DMS53 (cell line): ENCODE results near the gene AAK1.

Experiments
- DNase-seq: peaks from one replicate; lab custom pipeline; 2025; lab: John Stamatoyannopoulos, UW

The AAK1 gene

DNA sequence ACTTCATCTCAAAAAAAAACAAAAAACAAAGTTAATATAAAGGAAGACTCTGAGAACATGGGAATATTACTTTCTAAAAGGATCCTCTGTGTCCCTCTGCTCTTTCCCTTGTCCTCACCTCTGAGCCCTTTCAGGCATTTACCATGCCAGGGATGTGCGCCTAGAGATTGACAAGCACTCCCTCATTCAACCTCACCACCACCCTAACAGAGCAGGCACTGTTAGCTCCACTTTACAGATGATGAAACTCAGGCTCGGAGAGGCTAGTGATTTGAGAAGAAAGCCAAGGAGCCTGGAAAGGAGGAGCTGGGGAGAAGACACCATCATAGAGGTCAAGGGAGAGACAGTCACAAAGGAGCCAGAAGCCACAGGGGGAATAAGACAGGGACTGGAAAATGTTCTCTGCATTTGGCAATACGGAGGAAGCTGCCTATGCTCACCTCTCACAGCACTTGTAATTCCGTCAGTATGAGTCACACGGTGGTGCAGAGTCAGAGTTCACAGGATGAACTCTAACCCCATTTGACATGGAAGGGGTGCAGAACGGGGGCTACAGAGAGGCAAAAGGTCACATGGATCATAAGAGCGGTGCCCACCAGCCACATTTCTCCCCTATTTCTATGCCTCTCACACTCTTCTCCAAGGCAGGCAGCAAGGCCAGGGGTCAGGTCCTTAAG lies 104.5 kb downstream of the AAK1 start:
- no peak for DNase-seq

DNA sequence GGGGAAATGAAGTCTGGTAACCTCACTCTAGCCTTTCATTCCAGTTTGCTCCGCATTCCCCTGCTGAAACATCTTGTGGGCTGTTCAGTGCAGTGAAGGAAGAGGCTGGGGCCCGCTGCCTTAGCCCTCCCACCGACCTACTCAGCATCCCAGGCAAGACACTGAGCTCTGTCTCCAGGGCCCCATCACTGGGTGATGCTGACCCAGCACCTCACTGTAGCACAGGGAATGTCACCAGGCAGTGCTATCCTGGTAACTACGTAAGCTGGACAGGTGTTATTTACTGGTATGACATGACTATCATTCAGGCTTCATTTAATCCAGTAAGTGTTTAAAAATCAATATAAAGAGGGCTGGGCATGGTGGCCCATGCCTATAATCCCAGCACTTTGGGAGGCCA lies 105.3 kb downstream of the AAK1 start:
- no peak for DNase-seq

DNA sequence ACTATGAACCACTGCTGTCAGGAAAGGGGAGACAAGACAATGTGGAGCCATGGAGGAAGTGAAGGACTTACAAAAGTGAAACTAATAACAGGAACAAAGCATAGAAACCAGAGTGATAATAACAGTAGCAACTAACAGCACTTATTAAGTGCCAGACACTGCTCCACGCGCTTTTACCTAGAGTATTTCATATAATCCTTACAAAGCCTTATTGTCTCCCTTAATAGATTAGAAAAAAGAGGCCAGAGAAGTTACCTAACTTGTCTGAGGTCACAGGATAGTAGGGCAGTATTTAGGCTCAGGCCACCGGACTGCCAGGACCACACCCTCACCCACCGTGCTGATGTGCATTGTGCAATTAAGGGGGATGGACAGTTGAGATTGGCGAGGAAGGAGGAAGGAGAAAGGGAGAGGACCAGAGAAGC lies 107.7 kb downstream of the AAK1 start:
- no peak for DNase-seq

DNA sequence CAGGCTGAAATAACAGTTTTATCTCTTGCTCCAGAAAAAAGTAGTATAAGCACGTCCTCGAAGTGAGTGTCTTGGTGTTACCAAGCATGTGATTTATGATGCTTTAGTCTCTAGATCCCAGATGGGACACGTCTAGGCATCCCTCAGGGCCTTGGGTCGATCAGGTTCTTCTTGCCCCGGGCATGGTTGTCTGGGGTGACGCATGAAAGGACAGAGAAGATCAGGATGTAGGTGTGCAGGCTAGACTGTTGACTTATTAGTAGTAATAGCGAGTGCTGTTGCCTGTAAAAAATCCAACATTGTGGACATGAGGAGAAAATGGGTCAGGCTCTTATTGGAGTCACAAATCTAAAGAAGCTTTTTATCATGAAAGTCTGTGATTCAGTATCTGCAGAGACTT lies 112.4 kb downstream of the AAK1 start:
- no peak for DNase-seq

DNA sequence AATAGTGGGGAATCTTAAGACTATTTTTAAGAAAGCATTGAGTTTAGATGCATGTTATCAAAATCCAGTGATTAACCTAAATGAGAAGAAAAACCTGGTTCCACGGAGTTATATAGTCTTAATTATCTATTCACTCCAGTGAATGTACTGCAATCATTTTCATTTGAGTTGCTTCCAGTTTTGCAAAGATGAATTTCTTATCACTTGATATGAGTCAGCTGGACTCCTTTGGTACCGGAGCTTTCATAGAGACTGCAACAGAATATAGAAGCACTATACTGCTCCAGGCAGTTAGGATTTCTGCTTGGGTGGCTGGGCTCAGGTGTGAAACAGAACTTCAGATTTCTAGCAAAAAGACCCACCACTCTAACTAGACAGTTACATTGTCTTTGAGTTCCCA lies 114.1 kb downstream of the AAK1 start:
- no peak for DNase-seq

DNA sequence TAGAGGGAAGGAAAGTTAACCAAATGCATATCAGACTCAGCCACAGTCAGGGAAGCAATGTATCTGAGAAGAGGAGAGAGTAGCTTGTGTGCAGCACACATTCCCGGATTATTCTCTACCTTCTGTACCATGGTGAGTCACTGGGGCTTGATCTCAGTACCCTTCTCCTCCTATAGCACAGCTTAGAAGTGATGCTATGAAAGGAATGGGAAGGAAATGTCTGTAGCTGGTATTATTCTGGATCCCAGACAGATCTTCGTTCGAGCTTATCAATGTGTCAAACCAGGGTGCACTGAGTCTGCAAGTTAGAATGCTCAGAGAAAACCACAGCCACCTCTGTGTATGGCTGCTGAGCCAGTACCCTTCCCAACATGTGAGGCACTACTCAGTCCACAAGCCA lies 118.3 kb downstream of the AAK1 start:
- no peak for DNase-seq

DNA sequence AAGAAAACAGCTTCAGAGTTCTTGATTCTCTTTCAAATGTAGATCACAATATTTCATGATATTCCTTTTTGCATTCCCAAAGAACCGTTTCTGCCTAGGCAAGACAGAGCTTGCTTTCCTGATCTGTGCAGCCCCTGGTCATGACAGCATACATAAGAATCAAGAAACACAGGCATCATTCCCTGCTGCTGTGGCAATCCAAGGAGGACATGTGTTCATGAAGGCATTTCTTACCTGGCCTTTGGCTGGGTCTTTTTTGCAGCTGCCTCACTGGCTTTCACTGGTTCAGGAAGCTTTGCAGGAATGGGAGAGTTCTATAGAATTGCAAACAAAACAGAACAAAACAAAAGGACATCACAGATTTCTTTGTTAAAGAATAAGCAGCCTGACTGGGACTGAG lies 118.7 kb downstream of the AAK1 start:
- no peak for DNase-seq

DNA sequence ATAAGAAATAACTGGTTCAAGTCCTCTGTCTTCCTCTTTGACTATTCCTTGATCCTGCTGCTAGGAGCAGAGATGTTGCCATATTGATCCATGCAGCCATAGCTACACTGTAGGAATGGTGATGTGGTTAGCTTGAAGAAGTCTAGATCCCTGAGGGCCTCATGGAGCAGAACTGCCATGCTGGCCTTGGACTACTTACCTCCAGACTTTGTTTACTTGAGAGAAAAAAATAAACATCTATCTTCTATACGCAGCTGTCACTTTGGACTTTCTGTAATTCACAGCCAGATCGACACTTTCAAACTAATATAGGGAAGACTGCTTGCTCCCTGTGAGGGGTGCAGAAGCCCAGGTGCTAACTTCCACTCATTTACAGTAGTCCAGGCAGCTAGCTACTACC lies 121.8 kb downstream of the AAK1 start:
- no peak for DNase-seq

DNA sequence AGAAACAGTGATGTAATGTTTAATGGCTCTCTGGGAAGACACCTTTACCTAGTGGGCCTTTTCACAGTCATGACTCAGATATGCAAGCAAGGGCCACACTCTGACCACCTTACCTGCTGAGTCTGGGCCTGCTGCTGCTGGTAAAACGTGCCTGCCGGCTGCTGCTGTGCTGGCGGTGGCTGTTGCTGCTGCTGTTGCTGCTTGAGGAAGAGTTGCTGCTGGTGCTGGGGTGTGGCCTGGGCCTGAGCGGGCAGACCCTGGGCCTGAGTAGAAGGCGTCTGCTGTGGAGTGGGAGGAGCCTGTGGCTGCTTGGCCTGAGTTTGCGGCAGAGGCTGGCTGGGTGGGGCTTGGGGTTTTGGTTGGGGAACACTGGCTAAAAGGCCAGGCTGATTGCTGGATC lies 124.7 kb downstream of the AAK1 start:
- no peak for DNase-seq

DNA sequence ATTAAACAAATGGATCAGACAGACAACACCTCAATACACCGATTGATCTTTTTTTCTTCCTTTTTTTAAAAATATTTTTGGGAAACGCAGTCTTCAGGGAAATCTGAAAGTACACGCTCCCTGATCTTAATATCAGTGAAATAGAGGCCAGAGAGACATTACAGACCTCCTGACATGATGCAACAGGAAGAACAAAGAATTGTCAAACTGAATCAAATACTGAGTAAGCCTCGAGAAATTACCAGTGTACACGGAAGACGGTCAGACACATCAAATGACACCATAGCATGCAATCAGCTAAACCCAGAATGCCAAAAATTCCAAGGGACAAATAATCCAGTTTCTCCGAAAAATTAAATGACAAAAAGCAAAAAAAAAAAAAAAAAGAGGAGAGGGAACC lies 126.1 kb downstream of the AAK1 start:
- no peak for DNase-seq

DNA sequence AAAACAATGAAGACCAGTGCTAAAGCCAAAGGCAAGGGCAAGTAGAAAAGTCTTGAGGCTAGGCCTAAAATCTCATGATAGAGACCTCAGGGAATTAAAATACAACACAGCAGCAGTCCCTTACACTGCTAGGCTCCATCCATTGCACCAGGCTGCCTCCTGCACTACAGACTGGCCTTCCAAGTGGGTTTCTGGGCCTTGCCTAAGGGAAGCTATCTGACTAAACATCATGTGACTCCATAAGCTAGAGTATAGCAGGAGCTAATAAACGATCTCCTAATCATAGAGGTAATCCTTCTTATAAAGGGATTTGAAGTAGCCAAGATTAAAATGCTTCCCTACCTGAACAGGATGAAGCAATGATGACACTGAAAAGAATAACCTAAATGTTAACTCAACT lies 128.7 kb downstream of the AAK1 start:
- no peak for DNase-seq

DNA sequence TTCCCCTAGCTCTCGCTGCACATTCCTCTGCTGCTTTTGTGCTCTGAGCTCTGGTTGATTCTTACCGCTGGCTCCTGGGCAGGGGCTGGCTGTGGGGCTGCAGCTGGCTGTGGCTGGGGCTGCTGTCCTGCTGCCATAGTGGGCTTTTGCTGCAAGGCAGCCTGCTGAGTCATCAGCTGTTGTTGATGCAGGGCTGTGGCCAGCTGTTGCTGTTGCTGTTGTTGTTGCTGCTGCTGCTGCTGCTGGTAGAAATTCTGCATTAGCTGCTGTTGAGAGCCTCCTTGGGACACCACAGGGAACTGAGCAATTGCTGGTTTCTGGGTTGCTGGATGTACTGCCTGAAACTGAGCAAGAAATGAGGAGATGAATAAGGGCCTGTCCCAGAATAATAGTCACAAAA lies 129.1 kb downstream of the AAK1 start:
- peak; percentile 35 for DNase-seq

DNA sequence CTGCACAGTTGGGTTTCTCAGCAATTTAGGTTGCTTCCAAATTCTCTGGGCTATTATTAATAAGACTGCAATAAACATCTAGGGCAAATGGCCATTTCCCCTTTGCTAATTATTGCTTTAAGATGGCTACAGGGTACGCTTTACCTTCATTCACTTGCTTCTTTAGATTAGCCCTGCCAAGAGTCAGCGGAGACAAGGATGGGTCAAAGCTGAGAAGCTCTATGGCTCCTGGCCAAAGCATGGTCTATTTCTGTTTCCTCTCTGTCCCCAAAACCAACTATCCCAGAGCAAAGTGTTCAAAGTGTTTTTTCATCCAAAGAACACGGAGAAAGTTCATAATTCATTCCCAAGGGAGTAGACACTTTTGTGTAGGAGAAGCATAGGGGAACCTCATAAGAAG lies 131.1 kb downstream of the AAK1 start:
- no peak for DNase-seq

DNA sequence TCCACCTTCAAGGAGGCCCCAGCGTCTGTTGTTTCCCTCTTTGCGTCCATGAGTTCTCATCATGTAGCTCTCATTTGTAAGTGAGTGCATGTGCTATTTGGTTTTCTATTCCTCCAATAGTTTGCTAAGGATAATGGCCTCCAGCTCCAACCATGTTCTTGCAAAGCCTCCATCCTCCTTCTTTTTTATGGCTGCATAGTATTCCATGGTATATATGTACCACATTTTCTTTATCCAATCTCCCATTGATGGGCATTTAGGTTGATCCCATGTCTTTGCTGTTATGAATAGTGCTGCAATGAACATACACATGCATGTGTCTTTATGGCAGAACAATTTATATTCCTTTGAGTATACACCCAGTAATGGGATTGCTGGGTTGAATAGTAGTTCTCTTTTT lies 133.3 kb downstream of the AAK1 start:
- DNase-seq, result no peak

DNA sequence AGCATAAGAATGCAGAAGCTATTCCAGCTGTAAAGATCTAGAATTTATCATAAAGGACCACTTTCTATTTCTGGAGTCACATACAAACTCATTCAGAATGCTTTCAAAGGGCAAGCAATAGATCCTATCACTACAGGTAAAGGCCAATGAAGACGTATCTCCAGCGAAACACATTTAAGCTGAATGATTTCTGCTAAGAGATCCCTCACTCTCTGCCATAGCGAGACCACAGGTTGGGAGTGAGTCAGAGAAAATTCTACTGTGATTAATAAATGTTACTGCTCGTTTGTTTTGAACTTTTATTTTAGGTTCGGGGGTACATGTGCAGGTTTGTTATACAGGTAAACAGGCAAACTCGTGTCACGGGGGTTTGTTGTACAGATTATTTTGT lies 133.8 kb downstream of the AAK1 start:
- DNase-seq, result no peak

DNA sequence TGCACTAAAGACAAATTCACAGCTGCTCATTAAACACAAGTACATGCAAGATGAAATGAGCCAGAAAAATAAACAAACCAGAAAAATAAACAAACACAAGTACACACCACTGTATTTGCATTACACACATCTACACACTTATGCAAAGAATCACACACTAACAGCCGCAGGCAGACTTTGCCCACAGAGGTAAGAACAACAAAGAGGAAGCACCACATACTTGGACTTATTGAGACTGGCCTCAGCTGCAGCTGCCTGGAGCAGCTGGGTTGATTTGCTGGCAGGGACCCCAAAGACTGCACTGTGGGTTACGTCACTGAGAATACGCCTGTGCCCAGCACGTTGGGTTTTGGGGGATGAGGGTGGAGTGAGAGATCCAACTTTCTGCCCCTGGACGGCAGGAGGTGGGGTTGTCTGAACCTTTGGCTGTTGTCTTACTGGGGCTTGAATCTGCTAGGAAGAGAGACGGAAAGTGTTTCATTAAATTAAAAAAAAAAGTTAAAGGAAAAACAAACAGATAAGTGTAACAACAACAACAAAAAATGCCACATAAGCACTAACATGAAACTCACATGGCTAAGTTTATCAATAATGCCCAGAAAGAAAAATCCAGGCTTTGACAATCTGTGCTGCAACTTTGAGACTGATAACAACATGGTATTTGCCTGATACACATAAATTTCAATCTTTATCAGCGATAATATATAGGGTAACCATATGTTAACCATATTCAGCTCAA lies 134.4 kb downstream of the AAK1 start:
- DNase-seq, result peak; percentile 82

DNA sequence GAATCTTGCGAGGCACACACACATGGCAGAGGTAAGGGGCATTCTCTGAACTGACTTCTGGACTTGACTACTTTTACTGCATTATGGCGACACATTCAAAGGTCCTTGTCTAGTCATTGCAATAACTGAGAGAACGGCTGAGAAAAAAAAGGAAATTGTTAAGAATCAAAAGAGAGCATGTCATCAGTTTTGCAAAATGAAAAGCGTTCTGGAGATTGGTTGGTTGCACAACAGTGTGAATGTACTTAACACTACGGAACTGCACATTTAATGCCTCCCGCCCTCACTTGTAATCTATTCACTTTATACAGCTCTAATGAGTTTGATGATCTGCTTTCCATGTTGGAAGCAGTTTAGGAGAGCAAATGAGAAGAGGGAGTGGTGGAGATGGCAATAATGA lies 137.8 kb downstream of the AAK1 start:
- DNase-seq, result no peak

DNA sequence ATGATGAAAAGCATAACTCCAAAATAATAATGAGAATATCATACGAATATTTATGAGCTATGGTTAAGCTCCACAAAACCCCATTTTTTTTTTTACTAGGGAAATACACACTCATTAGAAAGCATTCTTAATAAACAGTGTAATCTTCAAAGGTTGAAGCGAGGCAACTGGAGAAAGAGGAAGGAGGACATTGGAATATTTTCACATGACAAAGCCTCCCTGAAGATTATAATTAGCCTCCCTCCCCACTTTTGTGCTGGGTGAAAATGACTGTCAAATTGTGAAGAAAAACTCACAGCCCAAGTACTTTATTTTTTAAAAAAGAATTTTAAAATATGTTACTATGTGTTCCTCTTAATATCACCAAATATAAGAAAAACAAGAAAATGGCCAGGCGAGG lies 142.2 kb downstream of the AAK1 start:
- no peak for DNase-seq

DNA sequence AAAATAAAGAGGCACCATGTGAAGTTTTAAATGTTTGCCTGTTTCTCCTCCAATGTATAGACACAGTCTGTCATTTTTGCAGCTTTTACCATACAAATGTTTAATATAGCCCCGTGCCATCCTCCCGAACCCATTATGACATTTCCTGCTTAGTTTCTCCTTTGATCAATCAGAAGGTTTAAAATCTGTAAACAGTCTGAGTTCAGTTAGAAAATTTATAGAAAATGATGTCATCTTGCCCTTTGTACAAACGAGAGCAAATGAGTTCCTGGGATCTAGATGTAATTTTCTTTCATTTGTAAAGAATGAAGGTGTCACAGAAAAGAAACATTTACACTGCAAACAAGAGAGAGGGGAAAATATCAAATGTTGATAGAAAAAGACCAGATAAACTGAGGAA lies 143.6 kb downstream of the AAK1 start:
- peak; percentile 45 for DNase-seq

DNA sequence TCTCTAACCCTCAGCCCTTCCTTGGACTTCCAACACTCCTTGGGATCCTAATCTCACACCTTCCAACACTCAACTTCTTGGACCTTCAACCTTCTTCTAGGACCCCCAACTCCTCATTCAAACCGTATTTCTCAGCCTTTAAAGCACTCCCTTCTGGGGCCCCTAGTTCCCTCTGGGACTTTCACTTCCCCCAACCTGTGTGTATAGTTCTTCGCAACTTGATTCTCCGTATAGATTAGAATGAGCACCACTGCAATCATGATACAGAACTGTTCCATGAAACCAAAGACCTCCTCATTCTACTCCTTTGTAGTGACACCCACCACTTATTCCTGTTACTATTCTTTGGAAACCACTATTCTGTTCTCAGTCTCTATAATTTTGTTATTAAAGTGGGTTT lies 144.3 kb downstream of the AAK1 start:
- DNase-seq, result no peak

DNA sequence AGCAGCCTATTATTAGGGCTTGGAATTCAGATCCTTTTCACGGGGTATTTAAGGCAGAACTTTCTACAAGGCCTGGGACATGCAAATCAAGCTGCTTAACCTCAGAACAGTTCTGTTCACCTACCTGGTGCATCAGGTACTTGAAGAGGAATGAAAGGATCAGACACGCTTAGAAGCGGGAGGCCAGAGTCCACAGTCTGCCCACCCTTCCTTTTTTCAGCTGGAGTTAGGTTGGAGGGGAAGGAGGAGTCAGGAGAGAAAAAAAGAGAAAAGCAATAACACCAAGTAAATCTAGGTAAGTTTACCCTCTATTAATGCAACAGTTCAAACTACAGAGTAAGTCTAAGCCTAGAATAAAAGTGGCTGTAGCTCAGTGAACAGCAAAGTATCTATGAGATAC lies 147.7 kb downstream of the AAK1 start:
- no peak for DNase-seq

DNA sequence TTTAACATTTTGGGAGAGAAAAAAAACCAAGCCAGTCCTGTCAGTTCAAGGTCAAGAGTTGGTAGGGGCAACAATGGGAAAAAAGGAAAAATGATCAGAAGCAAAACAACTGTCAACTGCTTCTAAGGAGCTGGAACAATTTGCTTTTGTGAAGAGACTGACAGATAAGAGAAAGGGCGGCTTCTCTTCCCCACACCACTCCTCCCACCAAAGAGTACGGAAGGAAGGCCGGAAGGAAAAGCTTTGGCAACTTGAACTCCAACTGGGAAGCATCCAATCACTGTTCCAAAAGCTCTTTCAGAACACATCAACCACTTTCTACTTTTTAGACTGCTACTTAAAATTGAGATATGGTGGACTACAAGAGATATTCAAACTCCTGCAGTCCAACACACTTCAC lies 148.5 kb downstream of the AAK1 start:
- DNase-seq, result no peak

DNA sequence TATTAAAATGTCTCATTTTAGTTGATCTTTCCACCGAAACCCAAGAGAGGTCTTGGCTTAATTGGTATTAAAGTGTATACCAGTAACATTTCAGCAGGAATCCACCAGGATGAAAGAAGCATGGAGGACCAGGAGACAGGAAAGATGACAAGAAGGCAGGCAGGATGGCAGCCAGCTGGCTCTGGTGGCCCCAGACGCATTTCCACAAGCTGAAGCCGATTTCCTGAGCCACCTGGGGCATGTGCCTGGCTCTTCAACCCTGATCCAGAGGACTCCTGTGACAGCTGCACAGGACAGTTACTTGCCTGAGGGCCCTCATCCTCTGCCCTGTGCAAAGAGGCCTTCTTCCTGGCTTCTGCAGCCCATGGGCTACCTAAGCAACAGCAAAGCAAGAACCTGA lies 149.4 kb downstream of the AAK1 start:
- DNase-seq, result peak; percentile 23

DNA sequence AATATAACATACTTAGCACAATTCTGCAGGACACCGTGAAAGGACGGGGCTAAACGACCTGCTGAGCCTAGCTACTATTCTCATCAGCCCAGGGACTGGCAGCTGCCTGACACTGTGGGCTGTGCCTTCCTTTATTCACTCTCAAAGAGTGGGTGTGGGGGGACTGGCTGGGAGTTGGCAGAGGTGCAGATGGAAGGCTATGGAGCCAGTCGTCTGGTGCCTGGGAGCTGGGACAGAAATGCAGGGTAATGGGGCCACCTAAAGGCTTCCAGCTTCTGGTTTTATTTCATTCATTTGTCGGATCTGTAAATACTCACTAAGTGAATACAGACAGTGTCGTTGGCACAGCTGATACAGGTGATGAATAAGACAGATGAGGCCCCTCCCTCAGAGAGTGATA lies 150.3 kb downstream of the AAK1 start:
- DNase-seq, result no peak
